ENCODE measurements around the gene CACNA2D4.

- TF ChIP-seq CTCF (IDR thresholded peaks at IDR 0.05; ENCODE audit: low read depth, low read length) (no peak), EZH2phosphoT487 (IDR thresholded peaks at IDR 0.05; ENCODE audit: low read depth) (no peak)
Observed at GRCh38 chr12:1797991-1798640, 120.3 kb downstream of the CACNA2D4 start.
